ENCODE results near the gene SH2D3C.
A peak's percentile ranks its signal among the peaks of the same experiment; 100 is the strongest.

Gene SH2D3C

GRCh38 chr9:127793093-127793708, 14.7 kb upstream of the SH2D3C start:
- H3K36me3 Mint-ChIP-seq (ENCODE audit: low read depth), result peaks cover 33% of the 10 kb centered on the region
- TF ChIP-seq CTCF (IDR thresholded peaks at IDR 0.05; ENCODE audit: unreplicated experiment in 3 of 3), result no peak
- H3K4me3 Mint-ChIP-seq, result no peak overlapping the region
- peaks cover 12% of the 10 kb centered on the region for H3K4me1 Mint-ChIP-seq
- H3K9me3 Mint-ChIP-seq, result no peaks in the 10 kb centered on the region
- peaks cover 4% of the 10 kb centered on the region for H3K27me3 Mint-ChIP-seq (ENCODE audit: low read depth)
- H3K27ac Mint-ChIP-seq, result peak overlapping the region in 2 of 3 experiments; percentile 31 to 38

GRCh38 chr9:127792417-127793031, 14.1 kb upstream of the SH2D3C start:
- no peak for TF ChIP-seq CTCF (IDR thresholded peaks at IDR 0.05; ENCODE audit: unreplicated experiment in 3 of 3)
- Mint-ChIP-seq H3K9me3 (no peaks in the 10 kb centered on the region), H3K27me3 (ENCODE audit: low read depth) (peaks cover 4% of the 10 kb centered on the region), H3K4me3 (no peak overlapping the region), H3K27ac (no peak overlapping the region), H3K4me1 (peaks cover 15% of the 10 kb centered on the region), H3K36me3 (ENCODE audit: low read depth) (peaks cover 38% of the 10 kb centered on the region)

- Mint-ChIP-seq H3K4me1 (peaks cover 9% of the 10 kb centered on the region), H3K4me3 (no peak overlapping the region), H3K36me3 (ENCODE audit: low read depth) (peaks cover 47% of the 10 kb centered on the region), H3K27me3 (ENCODE audit: low read depth) (peaks cover 1% of the 10 kb centered on the region), H3K9me3 (no peaks in the 10 kb centered on the region), H3K27ac (no peak overlapping the region)
- TF ChIP-seq CTCF (IDR thresholded peaks at IDR 0.05; ENCODE audit: unreplicated experiment in 3 of 3), result no peak
These were observed 12.6 kb upstream of the SH2D3C start for GRCh38 chr9:127791085-127791484.

GRCh38 chr9:127790094-127790855, 11.8 kb upstream of the SH2D3C start:
- Mint-ChIP-seq H3K4me1 (peaks cover 8% of the 10 kb centered on the region), H3K36me3 (ENCODE audit: low read depth) (peaks cover 47% of the 10 kb centered on the region), H3K9me3 (no peaks in the 10 kb centered on the region), H3K4me3 (peak overlapping the region in 2 of 3 experiments; percentile 27 to 43), H3K27ac (peak overlapping the region in 1 of 3 experiments; percentile 44), H3K27me3 (ENCODE audit: low read depth) (no peaks in the 10 kb centered on the region)
- no peak for TF ChIP-seq CTCF (IDR thresholded peaks at IDR 0.05; ENCODE audit: unreplicated experiment in 3 of 3)

- Mint-ChIP-seq H3K9me3 (no peaks in the 10 kb centered on the region), H3K27me3 (ENCODE audit: low read depth) (no peaks in the 10 kb centered on the region), H3K36me3 (ENCODE audit: low read depth) (peaks cover 47% of the 10 kb centered on the region), H3K27ac (no peak overlapping the region), H3K4me1 (peaks cover 8% of the 10 kb centered on the region), H3K4me3 (peak overlapping the region; percentile 46 to 53 (median 47))
- no peak for TF ChIP-seq CTCF (IDR thresholded peaks at IDR 0.05; ENCODE audit: unreplicated experiment in 3 of 3)
These were observed 10.7 kb upstream of the SH2D3C start for GRCh38 chr9:127789179-127789578.
